GM21528 (cell line): ENCODE measurements around the gene CEP83.
"Not testable (repeated sequence)": the region's sequence is repeated elsewhere in the genome, so short reads cannot be mapped to it uniquely, and the experiment has no call there.

Experiments used
- ATAC-seq: cut with Tn5 transposase; IDR thresholded peaks from one replicate; pipeline ENCODE4 v1.9.1; 2021; ENCODE audit warnings: mild to moderate bottlenecking, moderate library complexity; ENCODE audit not compliant: unreplicated experiment, low FRiP score

The CEP83 gene

GRCh38 chr12:94434171-94434570 is 25.5 kb downstream of the CEP83 start:
- no peak for ATAC-seq

- no peak for ATAC-seq
Observed at GRCh38 chr12:94433744-94434143, 25.9 kb downstream of the CEP83 start.

DNA sequence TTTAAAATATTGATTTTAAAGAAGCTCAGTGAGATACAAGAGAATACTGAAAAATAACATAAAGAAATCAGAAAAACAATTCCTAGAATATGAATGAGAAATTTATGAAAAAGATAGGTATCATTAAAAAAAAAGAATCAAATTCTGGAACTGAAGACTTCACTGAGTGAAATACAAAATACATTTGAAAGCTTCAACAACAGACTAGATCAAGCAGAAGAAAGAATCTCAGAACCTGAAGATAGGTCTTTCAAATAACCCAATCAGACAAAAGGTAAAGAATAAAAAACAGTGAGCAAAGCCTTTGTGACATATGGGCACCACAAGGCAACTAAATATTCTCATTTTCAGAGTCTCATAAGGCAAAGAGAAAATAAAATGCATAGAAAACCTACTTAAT is 29.4 kb downstream of the CEP83 start:
- ATAC-seq: no peak

GRCh38 chr12:94429633-94430032 is 30.0 kb downstream of the CEP83 start:
- no peak for ATAC-seq

DNA sequence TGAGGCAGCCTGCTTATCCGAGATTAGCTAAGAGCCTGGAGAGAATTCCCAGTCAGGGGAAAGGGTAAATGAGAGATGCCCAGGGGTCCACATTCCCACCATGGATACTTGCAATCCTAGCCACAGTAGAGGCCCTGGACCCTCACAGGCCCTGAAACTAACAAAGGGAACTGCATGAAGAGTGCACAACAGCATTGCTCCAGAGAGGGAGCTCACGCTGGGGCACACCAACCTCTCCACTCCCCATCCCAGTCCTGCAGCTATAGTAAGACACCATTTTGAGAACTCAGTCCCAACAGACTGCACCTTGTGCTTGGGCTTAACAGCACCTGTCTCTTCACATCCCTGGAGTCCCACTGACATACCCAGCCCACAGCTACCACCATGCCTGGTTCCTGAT is 30.5 kb downstream of the CEP83 start:
- ATAC-seq: no peak

- no peak for ATAC-seq
Observed at GRCh38 chr12:94427501-94428381, 31.9 kb downstream of the CEP83 start.

DNA sequence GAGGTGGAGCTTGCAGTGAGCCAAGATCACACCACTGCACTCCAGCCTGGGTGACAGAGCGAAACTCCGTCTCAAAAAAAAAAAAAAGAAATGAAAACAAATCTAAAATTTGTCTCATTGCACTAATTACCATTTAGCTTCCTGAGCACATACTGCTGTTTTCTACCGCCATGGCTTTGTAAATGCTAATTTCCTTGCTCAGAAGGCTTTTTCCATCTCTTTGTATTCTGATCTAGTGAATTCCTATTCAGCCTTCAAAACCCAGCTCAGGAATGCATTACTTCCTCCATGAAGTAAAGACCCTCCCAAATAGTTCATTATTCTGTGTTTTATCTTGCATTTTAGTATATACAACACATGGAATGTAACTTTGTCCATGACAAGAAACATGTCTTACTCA is 33.6 kb downstream of the CEP83 start:
- no peak for ATAC-seq

DNA sequence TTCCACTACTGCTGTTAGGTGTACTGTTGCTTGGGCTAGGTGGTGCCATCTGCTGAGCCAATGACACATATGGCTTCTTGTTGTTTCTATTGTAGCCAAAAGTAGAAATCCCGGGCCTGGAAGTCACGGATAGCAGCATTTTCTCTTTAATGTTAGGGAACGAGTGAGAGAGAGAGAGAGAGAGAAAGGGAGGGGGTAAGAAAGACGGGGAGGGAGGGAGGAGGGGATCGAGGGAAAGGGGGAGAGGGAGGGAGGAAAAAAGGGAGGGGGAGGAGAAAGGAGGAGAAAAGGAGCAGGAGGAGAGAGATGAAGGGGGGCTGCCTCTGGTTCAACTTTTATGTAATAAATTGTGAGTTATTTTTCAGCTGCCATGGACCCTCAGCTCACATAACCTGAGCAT is 34.8 kb downstream of the CEP83 start:
- ATAC-seq: not testable (repeated sequence)

GRCh38 chr12:94421868-94422740 is 37.6 kb downstream of the CEP83 start:
- ATAC-seq: no peak

DNA sequence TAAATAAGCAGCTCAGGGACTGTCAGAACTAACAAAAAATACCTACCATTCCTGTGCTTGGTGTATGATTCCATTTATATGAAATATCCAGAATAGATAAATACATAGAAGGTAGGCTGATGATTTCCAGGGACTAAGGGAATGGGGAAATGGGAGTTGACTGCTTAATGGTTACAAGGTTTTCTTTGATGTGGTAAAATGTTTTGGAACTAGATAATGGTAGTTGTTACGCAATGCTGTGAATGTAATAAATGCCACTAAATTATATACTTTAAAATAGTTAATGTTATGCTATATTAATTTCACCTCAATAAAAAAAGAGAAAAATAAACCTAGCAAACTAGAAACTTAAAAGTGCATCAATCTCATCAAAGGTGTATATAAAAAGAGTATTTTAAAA is 41.1 kb downstream of the CEP83 start:
- ATAC-seq: no peak

DNA sequence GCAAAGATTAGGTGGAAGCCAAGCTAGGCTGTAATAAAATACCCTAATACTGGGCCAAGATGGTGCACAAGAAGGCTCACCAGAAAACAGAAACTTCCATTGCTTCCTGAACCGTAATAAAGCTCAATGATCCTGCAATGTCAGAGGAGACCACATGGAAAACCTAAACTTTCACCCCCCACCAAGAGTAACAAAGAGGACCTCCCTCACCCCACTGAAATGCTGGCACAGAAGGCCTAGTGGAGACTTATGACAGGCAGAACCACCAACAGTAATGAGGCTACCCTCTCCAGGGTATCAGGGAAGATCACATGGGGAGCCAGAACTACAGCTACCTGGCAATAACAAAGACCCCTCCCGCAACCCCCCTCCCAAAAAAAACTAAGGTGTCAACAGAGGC is 43.1 kb downstream of the CEP83 start:
- no peak for ATAC-seq

GRCh38 chr12:94415066-94415465 is 44.6 kb downstream of the CEP83 start:
- ATAC-seq: no peak

DNA sequence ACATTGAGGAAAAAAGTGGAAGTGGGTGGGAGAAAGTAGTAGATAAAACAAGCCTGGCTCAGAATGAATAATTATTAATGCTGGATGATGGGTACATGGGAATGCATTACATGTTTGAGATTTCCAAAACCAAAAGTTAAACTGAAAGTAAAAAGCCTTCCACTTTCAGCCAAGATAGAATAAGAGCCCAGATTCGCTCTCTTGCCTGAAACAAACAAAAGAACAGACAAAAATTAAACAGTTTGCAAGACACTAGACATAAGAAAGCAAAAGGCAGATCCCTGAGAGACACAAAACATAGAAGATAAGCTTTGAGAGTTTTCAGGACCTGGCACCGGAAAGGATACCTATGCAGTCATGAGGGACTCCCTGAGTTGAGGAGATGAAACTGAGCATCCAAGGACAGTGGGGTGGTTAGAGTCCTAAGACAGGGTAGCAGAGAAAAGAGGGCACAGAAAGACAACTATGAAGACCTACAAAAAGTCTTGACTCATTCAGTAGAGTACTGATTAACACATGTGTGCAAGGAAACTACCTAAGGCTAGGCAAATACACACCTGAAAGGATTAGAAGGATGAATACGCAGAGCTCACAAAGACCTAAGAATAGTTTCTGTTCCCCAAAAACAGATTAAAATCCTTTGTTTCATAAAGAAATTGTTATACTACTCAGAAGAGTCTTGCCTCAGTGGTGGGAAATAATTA is 54.1 kb downstream of the CEP83 start:
- peak; percentile 80 for ATAC-seq

DNA sequence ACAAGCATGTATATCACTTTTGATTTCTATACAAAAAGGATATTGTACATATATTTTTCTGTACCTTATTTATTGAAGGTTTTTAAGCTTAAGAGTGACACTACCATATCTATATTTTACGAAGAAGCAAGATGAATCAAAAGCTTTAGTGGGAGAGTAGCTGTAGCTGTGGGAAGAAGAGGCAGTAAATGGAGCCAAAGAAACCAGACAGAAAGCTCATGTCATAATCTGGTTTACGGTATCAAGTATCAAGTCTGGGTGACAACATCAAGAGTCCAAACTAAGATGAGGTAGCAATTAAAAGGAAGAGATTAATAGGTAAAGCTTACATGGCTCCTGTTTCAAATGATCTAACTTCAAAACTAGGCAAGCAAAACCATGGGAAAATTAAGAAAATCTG is 54.8 kb downstream of the CEP83 start:
- no peak for ATAC-seq

DNA sequence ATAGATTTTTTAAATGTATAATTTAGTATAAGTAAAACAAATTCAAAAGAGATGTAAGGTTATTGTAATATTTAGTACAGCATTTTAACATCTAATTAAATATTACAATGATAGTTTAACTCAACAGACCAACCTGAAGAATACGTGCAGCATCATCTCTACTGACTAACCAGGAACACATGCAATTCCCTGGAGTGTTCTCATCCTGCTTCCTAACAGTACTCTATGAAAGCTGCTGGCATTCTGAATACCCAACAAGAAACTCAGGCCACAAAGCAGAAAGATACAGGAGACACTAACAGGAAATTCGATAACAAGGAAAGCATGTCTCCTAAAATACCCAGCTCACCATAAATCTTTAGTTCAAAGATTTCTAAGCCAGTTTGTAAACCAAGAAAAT is 58.3 kb downstream of the CEP83 start:
- no peak for ATAC-seq

GRCh38 chr12:94398685-94399084 is 61.0 kb downstream of the CEP83 start:
- ATAC-seq: not testable (repeated sequence)

DNA sequence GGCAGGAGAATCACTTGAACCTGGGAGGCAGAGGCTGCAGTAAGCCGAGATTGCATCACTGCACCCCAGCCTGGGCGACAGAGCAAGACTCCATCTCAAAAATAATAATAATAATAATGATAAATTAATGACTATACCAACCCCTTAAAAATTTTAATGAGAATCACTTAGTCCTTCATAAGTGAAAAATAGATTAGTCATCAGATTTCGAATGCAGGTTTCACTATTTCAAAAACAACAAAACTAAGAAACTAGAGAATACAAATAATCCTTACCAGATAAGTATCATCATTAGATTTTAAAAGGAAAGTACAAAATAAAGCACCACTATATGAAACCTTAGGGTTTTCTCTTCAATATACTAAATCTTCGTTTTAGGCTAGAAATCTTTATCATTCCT is 62.3 kb downstream of the CEP83 start:
- ATAC-seq: no peak

- not testable (repeated sequence) for ATAC-seq
Observed at GRCh38 chr12:94396014-94396413, 63.7 kb downstream of the CEP83 start.

- ATAC-seq: no peak
Observed at GRCh38 chr12:94390130-94390485, 69.6 kb downstream of the CEP83 start.

GRCh38 chr12:94389482-94390129 is 70.1 kb downstream of the CEP83 start:
- ATAC-seq: not testable (repeated sequence)
